ENCODE measurements around the gene MDFI. TPM values are rescaled to one million over a fixed set of nuclear protein-coding genes. Genes with fewer than 3 reads are reported as not detected.

MDFI gene
- polyA plus RNA-seq, 1 donor from 2014 or later: 42.5 TPM

DNA sequence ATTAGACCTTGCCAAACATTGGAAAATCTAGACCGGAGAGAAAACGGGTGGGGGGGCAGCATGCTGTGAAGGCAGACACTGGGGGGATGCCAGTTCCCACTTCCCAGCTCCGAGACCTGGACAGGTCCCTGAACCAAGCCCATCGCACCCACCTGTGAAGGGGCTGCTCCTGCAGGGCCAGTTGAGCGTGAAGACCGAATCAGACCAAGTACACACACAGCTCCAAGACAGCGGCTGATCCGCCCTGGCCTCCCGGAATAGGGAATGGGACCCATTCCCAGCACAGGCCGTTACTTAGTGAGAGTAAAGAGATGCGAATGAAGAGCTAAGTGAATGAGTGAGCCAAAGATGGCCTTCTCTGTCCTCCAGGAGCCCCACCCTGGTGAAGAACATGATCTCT, 41.5 kb upstream of the MDFI start:
- H3K36me3 ChIP-seq (ENCODE audit: insufficient read depth, low read length): no peaks in the 10 kb centered on the region
- no peak overlapping the region for H3K9ac ChIP-seq (ENCODE audit: low read length)
- H4K20me1 ChIP-seq (ENCODE audit: insufficient read depth): no peaks in the 10 kb centered on the region
- no peak overlapping the region for H2AFZ ChIP-seq (ENCODE audit: low read depth, low read length)
- H3K79me2 ChIP-seq (replicated peaks; ENCODE audit: insufficient read depth, low read length): no peaks in the 10 kb centered on the region
- H3K9me2 ChIP-seq (ENCODE audit: insufficient read depth, low read length): no peaks in the 10 kb centered on the region
- H3F3A ChIP-seq (ENCODE audit: insufficient read depth, low read length, poor library complexity, severe bottlenecking): no peaks in the 10 kb centered on the region
- H3K4me2 ChIP-seq (ENCODE audit: low read length): no peak overlapping the region
- no peak overlapping the region for H3K4me3 ChIP-seq (ENCODE audit: low read length)
- no peak for TF ChIP-seq POLR2AphosphoS5 (IDR thresholded peaks at IDR 0.05)
- TF ChIP-seq SMC3 (conservative IDR thresholded peaks at IDR 0.05; ENCODE audit: poor library complexity): no peak
- TF ChIP-seq TAF1 (IDR thresholded peaks at IDR 0.05; ENCODE audit: low read depth): no peak
- no peak for TF ChIP-seq RAD21 (conservative IDR thresholded peaks at IDR 0.05)
- no peak for TF ChIP-seq MXI1 (conservative IDR thresholded peaks at IDR 0.05; ENCODE audit: poor library complexity, severe bottlenecking)
- TF ChIP-seq REST (IDR thresholded peaks at IDR 0.05; ENCODE audit: borderline replicate concordance): no peak
- TF ChIP-seq EP300 (conservative IDR thresholded peaks at IDR 0.05; ENCODE audit: poor library complexity, severe bottlenecking): no peak
- TF ChIP-seq CTCF (IDR thresholded peaks at IDR 0.05; ENCODE audit: poor library complexity, severe bottlenecking): no peak
- no peak overlapping the region for H3K27ac ChIP-seq (ENCODE audit: low read length)
- H3K27me3 ChIP-seq (ENCODE audit: insufficient read depth, low read depth, low read length): no peaks in the 10 kb centered on the region
- H3K9me3 ChIP-seq (ENCODE audit: low read length): no peaks in the 10 kb centered on the region

DNA sequence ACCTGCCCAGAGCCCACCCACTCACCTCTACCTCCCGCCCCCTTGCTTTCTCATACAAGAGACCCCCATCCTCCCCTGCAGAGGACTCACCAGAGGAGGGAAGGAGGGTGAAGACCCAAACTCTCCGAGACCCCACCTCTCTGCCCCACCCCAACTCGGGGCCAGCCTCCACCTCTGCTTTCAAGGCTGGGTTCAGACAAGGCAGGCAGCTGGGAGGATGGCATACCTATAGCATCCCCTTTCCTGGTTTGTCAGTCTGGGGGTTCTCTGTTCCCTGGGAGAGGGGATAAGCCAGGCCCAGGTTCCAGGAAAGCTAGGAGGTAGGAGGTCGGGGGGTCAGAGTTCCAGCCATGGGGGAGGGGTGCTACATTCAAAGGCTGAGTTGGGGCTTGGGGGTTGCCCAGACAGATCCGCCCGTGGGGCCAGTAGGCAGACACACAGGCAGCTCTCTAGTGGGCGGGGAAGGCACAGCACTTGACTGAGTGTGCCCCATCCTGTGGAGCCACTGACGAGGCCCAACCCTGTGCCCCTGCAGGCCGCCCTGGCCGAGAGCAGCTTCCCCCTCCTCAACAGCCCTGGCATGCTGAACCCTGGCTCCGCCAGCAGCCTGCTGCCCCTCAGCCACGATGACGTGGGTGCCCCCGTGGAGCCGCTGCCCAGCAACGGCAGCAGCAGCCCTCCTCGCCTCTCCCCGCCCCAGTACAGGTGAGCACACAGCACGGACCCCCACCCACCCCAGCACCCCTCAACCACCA, 40.8 kb upstream of the MDFI start:
- Histone ChIP-seq H3K27me3 (ENCODE audit: insufficient read depth, low read depth, low read length) (no peaks in the 10 kb centered on the region), H3K9ac (ENCODE audit: low read length) (no peak overlapping the region), H3K9me3 (ENCODE audit: low read length) (no peaks in the 10 kb centered on the region), H3K4me3 (ENCODE audit: low read length) (no peak overlapping the region), H3K79me2 (replicated peaks; ENCODE audit: insufficient read depth, low read length) (no peaks in the 10 kb centered on the region), H3K27ac (ENCODE audit: low read length) (no peak overlapping the region), H3K9me2 (ENCODE audit: insufficient read depth, low read length) (no peaks in the 10 kb centered on the region), H3F3A (ENCODE audit: insufficient read depth, low read length, poor library complexity, severe bottlenecking) (no peaks in the 10 kb centered on the region), H2AFZ (ENCODE audit: low read depth, low read length) (no peak overlapping the region), H3K4me2 (ENCODE audit: low read length) (no peak overlapping the region), H3K36me3 (ENCODE audit: insufficient read depth, low read length) (no peaks in the 10 kb centered on the region), H4K20me1 (ENCODE audit: insufficient read depth) (no peaks in the 10 kb centered on the region)
- TF ChIP-seq REST (IDR thresholded peaks at IDR 0.05; ENCODE audit: borderline replicate concordance) (no peak), SMC3 (conservative IDR thresholded peaks at IDR 0.05; ENCODE audit: poor library complexity) (no peak), CTCF (IDR thresholded peaks at IDR 0.05; ENCODE audit: poor library complexity, severe bottlenecking) (no peak), TAF1 (IDR thresholded peaks at IDR 0.05; ENCODE audit: low read depth) (no peak), POLR2AphosphoS5 (IDR thresholded peaks at IDR 0.05) (no peak), EZH2 (IDR thresholded peaks at IDR 0.05; ENCODE audit: borderline replicate concordance, insufficient read depth, low read length, poor library complexity, severe bottlenecking) (no peak), RAD21 (conservative IDR thresholded peaks at IDR 0.05) (no peak), MXI1 (conservative IDR thresholded peaks at IDR 0.05; ENCODE audit: poor library complexity, severe bottlenecking) (no peak), EP300 (conservative IDR thresholded peaks at IDR 0.05; ENCODE audit: poor library complexity, severe bottlenecking) (no peak)

Data from neural cell (in vitro differentiated cells).